Glutamatergic neuron (in vitro differentiated cells): Measurements from ENCODE around the gene KIF3A. TPM values are rescaled to one million over a fixed set of nuclear protein-coding genes. Genes with fewer than 3 reads are reported as not detected.
A peak's percentile ranks its signal among the peaks of the same experiment; 100 is the strongest.

Source experiments
- DNase-seq: peaks from one replicate; pipeline ENCODE4 v3.0.0; 2022
- H3K27ac Mint-ChIP-seq: one replicate; pipeline ENCODE4 v1.8.0; 2020; ENCODE audit warnings: mild to moderate bottlenecking, mixed read lengths, inconsistent platforms; ENCODE audit not compliant: unreplicated experiment
- H3K27me3 Mint-ChIP-seq: one replicate; pipeline ENCODE4 v1.8.0; 2020; ENCODE audit warnings: mild to moderate bottlenecking, moderate library complexity, mixed read lengths, inconsistent platforms; ENCODE audit not compliant: unreplicated experiment
- H3K36me3 Mint-ChIP-seq: one replicate; pipeline ENCODE4 v1.8.0; 2020; ENCODE audit warnings: mild to moderate bottlenecking, mixed read lengths, inconsistent platforms; ENCODE audit not compliant: unreplicated experiment
- H3K4me1 Mint-ChIP-seq: one replicate; pipeline ENCODE4 v1.8.0; 2020; ENCODE audit warnings: mild to moderate bottlenecking, low read depth, mixed read lengths, inconsistent platforms; ENCODE audit not compliant: unreplicated experiment
- H3K4me3 Mint-ChIP-seq: one replicate; pipeline ENCODE4 v1.8.0; 2020; ENCODE audit warnings: mild to moderate bottlenecking, mixed read lengths, inconsistent platforms; ENCODE audit not compliant: unreplicated experiment
- H3K9me3 Mint-ChIP-seq: one replicate; pipeline ENCODE4 v1.8.0; 2020; ENCODE audit warnings: mild to moderate bottlenecking, moderate library complexity, mixed read lengths, inconsistent platforms; ENCODE audit not compliant: unreplicated experiment
- CTCF ChIP-seq: fragments of 200-600 bp; sonication (generic); IDR thresholded peaks from one replicate; pipeline ENCODE4 v1.5.0; 2021; ENCODE audit not compliant: partially characterized antibody, unreplicated experiment
- total RNA-seq: library from RNA; stranded (reverse); fragmentation: NEBNext Ultra II Directional; extraction: Animal tissue kit (Norgen Biotek cat#: 25700); gene quantifications from one replicate; pipeline ENCODE4 v1.2.1, GENCODE V29; 2021; ENCODE audit not compliant: unreplicated experiment

KIF3A gene
- total RNA-seq, 1 donor from 2014 or later: 42.4 TPM

- peaks cover 10% of the 10 kb centered on the region for H3K9me3 Mint-ChIP-seq
- DNase-seq: no peak
- peaks cover 3% of the 10 kb centered on the region for H3K27me3 Mint-ChIP-seq
- TF ChIP-seq CTCF: no peak
- H3K4me1 Mint-ChIP-seq: peaks cover 35% of the 10 kb centered on the region
- peaks cover 12% of the 10 kb centered on the region for H3K36me3 Mint-ChIP-seq
- no peak overlapping the region for H3K4me3 Mint-ChIP-seq
- no peak overlapping the region for H3K27ac Mint-ChIP-seq
Measured at GRCh38 chr5:132681983-132682382, 55.4 kb downstream of the KIF3A start.

GRCh38 chr5:132681476-132681831 is 55.9 kb downstream of the KIF3A start:
- peaks cover 12% of the 10 kb centered on the region for H3K36me3 Mint-ChIP-seq
- TF ChIP-seq CTCF: no peak
- peaks cover 3% of the 10 kb centered on the region for H3K27me3 Mint-ChIP-seq
- peaks cover 10% of the 10 kb centered on the region for H3K9me3 Mint-ChIP-seq
- H3K4me3 Mint-ChIP-seq: no peak overlapping the region
- no peak overlapping the region for H3K27ac Mint-ChIP-seq
- no peak for DNase-seq
- H3K4me1 Mint-ChIP-seq: peaks cover 40% of the 10 kb centered on the region

GRCh38 chr5:132680780-132681475 is 56.4 kb downstream of the KIF3A start:
- H3K36me3 Mint-ChIP-seq: peaks cover 12% of the 10 kb centered on the region
- peaks cover 10% of the 10 kb centered on the region for H3K9me3 Mint-ChIP-seq
- DNase-seq: no peak
- H3K27ac Mint-ChIP-seq: no peak overlapping the region
- TF ChIP-seq CTCF: no peak
- no peak overlapping the region for H3K4me3 Mint-ChIP-seq
- peaks cover 3% of the 10 kb centered on the region for H3K27me3 Mint-ChIP-seq
- peaks cover 42% of the 10 kb centered on the region for H3K4me1 Mint-ChIP-seq

- no peak for TF ChIP-seq CTCF
- peaks cover 37% of the 10 kb centered on the region for H3K4me1 Mint-ChIP-seq
- no peak for DNase-seq
- peaks cover 3% of the 10 kb centered on the region for H3K27me3 Mint-ChIP-seq
- peaks cover 12% of the 10 kb centered on the region for H3K36me3 Mint-ChIP-seq
- H3K4me3 Mint-ChIP-seq: peak overlapping the region; percentile 5
- H3K27ac Mint-ChIP-seq: no peak overlapping the region
- peaks cover 10% of the 10 kb centered on the region for H3K9me3 Mint-ChIP-seq
Measured at GRCh38 chr5:132679717-132680380, 57.5 kb downstream of the KIF3A start.

GRCh38 chr5:132679166-132679565 is 58.2 kb downstream of the KIF3A start:
- Mint-ChIP-seq H3K4me1 (peaks cover 32% of the 10 kb centered on the region), H3K27ac (no peak overlapping the region), H3K36me3 (peaks cover 16% of the 10 kb centered on the region), H3K9me3 (peaks cover 10% of the 10 kb centered on the region), H3K27me3 (peaks cover 3% of the 10 kb centered on the region), H3K4me3 (no peak overlapping the region)
- TF ChIP-seq CTCF: no peak
- no peak for DNase-seq
